Stimulated activated memory B cell treated with anti-CD40 and anti-IgM and Interleukin-4, amounts not matched to agents 10 μg/mL and 1 μg/mL and 100 μg/mL, for 72 hours (primary cell): ENCODE data around the gene SEC23IP.

Source experiments
- ATAC-seq: fragments of 150-1000 bp; cut with Tn5 transposase; 2 replicates; pipeline ENCODE4 v1.10.0; 2021
- H3K27ac Mint-ChIP-seq: one replicate; pipeline ENCODE4 v1.8.0; 2022; ENCODE audit warnings: mild to moderate bottlenecking, mixed read lengths
- H3K27me3 Mint-ChIP-seq: one replicate; pipeline ENCODE4 v1.8.0; 2022; ENCODE audit warnings: mixed read lengths
- H3K36me3 Mint-ChIP-seq: one replicate; pipeline ENCODE4 v1.8.0; 2022; ENCODE audit warnings: mixed read lengths
- H3K4me1 Mint-ChIP-seq: one replicate; pipeline ENCODE4 v1.8.0; 2022; ENCODE audit warnings: mixed read lengths
- H3K4me3 Mint-ChIP-seq: one replicate; pipeline ENCODE4 v1.8.0; 2022; ENCODE audit warnings: mild to moderate bottlenecking, moderate library complexity, mixed read lengths
- H3K9me3 Mint-ChIP-seq: one replicate; pipeline ENCODE4 v1.8.0; 2022; ENCODE audit warnings: mixed read lengths

Gene SEC23IP

GRCh38 chr10:119892188-119893065 lies at the start of gene SEC23IP:
SEC23IP (plus strand) TSS chr10:119892730; CDS start chr10:119892783, 53 bp downstream.
- peak; percentile 100 for ATAC-seq
- H3K36me3 Mint-ChIP-seq, result peaks cover 22% of the 10 kb centered on the region

DNA sequence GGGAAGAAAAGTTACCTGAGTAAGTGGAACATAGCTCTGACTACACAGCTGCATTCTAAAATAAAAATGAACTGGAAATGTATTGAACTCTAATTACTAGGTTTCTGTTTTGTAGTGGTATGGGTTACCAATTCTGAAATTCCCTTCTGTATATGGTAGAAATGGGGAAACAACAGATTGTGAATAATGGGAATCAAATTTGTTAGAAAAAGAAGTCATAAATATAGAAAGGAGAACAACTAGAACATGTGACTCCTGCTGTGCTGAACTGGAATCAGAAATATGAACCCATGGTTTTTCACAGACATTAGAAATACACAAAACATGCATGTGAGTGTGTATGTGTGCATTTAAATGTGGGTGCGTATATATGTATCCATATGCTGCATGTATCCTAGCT lies 46.9 kb upstream of the SEC23IP start:
- ATAC-seq, result no peak
- Mint-ChIP-seq H3K27ac (no peak overlapping the region), H3K4me3 (no peak overlapping the region), H3K27me3 (no peaks in the 10 kb centered on the region), H3K4me1 (no peaks in the 10 kb centered on the region), H3K9me3 (no peaks in the 10 kb centered on the region), H3K36me3 (peaks cover 65% of the 10 kb centered on the region)

More at GRCh38 chr10:119892188-119893065, at the start of gene SEC23IP:
- H3K4me3 Mint-ChIP-seq, result peak within 1 kb of the TSS; percentile 98
- no peaks in the 10 kb centered on the region for H3K27me3 Mint-ChIP-seq
- peak within 1 kb of the TSS; percentile 92 for H3K27ac Mint-ChIP-seq
- peaks cover 52% of the 10 kb centered on the region for H3K4me1 Mint-ChIP-seq
- H3K9me3 Mint-ChIP-seq, result no peaks in the 10 kb centered on the region

- no peaks in the 10 kb centered on the region for H3K4me1 Mint-ChIP-seq
- no peak for ATAC-seq
- H3K4me3 Mint-ChIP-seq, result no peak overlapping the region
- peaks cover 53% of the 10 kb centered on the region for H3K36me3 Mint-ChIP-seq
- no peak overlapping the region for H3K27ac Mint-ChIP-seq
- no peaks in the 10 kb centered on the region for H3K9me3 Mint-ChIP-seq
- no peaks in the 10 kb centered on the region for H3K27me3 Mint-ChIP-seq
Observed at GRCh38 chr10:119849031-119849789, 43.3 kb upstream of the SEC23IP start.

- Mint-ChIP-seq H3K27ac (no peak overlapping the region), H3K9me3 (no peaks in the 10 kb centered on the region), H3K36me3 (peaks cover 51% of the 10 kb centered on the region), H3K27me3 (no peaks in the 10 kb centered on the region), H3K4me3 (no peak overlapping the region), H3K4me1 (no peaks in the 10 kb centered on the region)
- no peak for ATAC-seq
Observed at GRCh38 chr10:119849944-119850343, 42.6 kb upstream of the SEC23IP start.

DNA sequence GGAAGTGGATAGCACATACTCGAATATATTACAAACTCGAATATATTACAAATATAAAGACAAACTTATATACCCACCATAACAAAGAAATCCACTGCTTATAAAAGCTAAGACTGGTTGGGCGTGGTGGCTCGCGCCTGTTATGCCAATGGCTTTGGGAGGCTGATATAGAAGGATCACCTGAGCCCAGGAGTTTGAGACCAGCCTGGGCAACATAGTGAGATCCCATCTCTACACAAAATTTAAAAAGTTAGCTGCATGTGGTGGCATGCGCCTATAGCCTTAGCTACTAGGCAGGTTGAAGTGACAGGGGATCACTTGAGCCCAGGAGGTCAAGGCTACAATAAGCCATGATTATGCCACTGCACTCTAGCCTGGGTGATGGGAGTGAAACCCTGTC lies 40.3 kb upstream of the SEC23IP start:
- no peak overlapping the region for H3K4me3 Mint-ChIP-seq
- no peak for ATAC-seq
- H3K9me3 Mint-ChIP-seq, result no peaks in the 10 kb centered on the region
- no peaks in the 10 kb centered on the region for H3K4me1 Mint-ChIP-seq
- H3K36me3 Mint-ChIP-seq, result peaks cover 50% of the 10 kb centered on the region
- no peak overlapping the region for H3K27ac Mint-ChIP-seq
- no peaks in the 10 kb centered on the region for H3K27me3 Mint-ChIP-seq

GRCh38 chr10:119852822-119853221 lies 39.7 kb upstream of the SEC23IP start:
- Mint-ChIP-seq H3K4me3 (no peak overlapping the region), H3K4me1 (no peaks in the 10 kb centered on the region), H3K27me3 (no peaks in the 10 kb centered on the region), H3K9me3 (no peaks in the 10 kb centered on the region), H3K36me3 (peaks cover 48% of the 10 kb centered on the region), H3K27ac (no peak overlapping the region)
- no peak for ATAC-seq

DNA sequence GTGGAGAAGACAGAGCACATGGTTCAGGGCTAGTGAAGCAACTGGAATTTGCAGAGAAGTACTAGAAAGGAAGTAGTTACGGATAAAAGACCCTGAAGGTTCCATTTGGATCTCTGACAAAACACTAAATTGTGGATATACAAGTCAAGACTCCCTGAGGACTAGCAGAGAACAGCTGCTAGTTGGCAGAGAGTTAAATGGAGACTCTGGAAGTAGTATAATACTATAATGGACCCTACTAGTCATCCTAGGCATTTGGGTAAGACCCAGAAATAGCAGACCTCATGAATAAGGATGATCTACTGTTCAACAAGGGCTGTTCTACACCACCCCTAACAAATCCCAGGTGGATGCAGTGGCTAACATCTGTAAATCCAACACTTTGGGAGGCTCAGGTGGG lies 39.0 kb upstream of the SEC23IP start:
- no peak overlapping the region for H3K27ac Mint-ChIP-seq
- H3K27me3 Mint-ChIP-seq, result no peaks in the 10 kb centered on the region
- H3K4me1 Mint-ChIP-seq, result no peaks in the 10 kb centered on the region
- no peak for ATAC-seq
- peaks cover 46% of the 10 kb centered on the region for H3K36me3 Mint-ChIP-seq
- no peaks in the 10 kb centered on the region for H3K9me3 Mint-ChIP-seq
- H3K4me3 Mint-ChIP-seq, result no peak overlapping the region

GRCh38 chr10:119858063-119858462 lies 34.5 kb upstream of the SEC23IP start:
- Mint-ChIP-seq H3K27ac (no peak overlapping the region), H3K27me3 (no peaks in the 10 kb centered on the region), H3K36me3 (peaks cover 26% of the 10 kb centered on the region), H3K4me3 (no peak overlapping the region), H3K9me3 (no peaks in the 10 kb centered on the region), H3K4me1 (peaks cover 29% of the 10 kb centered on the region)
- ATAC-seq, result no peak

- no peaks in the 10 kb centered on the region for H3K27me3 Mint-ChIP-seq
- peaks cover 33% of the 10 kb centered on the region for H3K36me3 Mint-ChIP-seq
- peaks cover 35% of the 10 kb centered on the region for H3K4me1 Mint-ChIP-seq
- H3K9me3 Mint-ChIP-seq, result peaks cover 3% of the 10 kb centered on the region
- no peak overlapping the region for H3K4me3 Mint-ChIP-seq
- no peak for ATAC-seq
- peak overlapping the region; percentile 31 for H3K27ac Mint-ChIP-seq
Observed at GRCh38 chr10:119859420-119860258, 32.9 kb upstream of the SEC23IP start.

- peak overlapping the region; percentile 19 for H3K27ac Mint-ChIP-seq
- peaks cover 4% of the 10 kb centered on the region for H3K9me3 Mint-ChIP-seq
- ATAC-seq, result no peak
- H3K4me3 Mint-ChIP-seq, result no peak overlapping the region
- no peaks in the 10 kb centered on the region for H3K27me3 Mint-ChIP-seq
- H3K4me1 Mint-ChIP-seq, result peaks cover 40% of the 10 kb centered on the region
- H3K36me3 Mint-ChIP-seq, result peaks cover 28% of the 10 kb centered on the region
Observed at GRCh38 chr10:119860866-119861607, 31.5 kb upstream of the SEC23IP start.

DNA sequence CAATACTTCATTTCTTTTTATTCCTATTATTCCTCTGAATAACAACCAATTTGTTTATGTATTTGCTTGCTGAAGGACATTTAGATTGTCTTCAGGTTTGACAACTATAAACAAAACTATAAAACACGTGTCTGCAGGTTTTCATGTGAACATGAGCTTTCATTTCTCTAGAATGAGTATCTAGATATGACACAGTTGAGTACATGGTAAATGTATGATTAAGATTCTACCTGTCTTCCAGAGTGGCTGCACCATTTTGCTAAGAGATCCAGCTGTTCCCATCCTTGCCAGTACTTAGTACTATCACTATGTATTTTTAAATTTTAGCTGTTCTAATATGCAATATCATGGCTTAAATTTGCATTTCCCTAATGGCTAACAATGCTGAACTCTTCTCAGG lies 30.0 kb upstream of the SEC23IP start:
- H3K4me1 Mint-ChIP-seq, result peaks cover 53% of the 10 kb centered on the region
- peaks cover 4% of the 10 kb centered on the region for H3K9me3 Mint-ChIP-seq
- peaks cover 27% of the 10 kb centered on the region for H3K36me3 Mint-ChIP-seq
- no peaks in the 10 kb centered on the region for H3K27me3 Mint-ChIP-seq
- no peak overlapping the region for H3K4me3 Mint-ChIP-seq
- ATAC-seq, result no peak
- H3K27ac Mint-ChIP-seq, result no peak overlapping the region

- no peak for ATAC-seq
- H3K4me1 Mint-ChIP-seq, result peaks cover 59% of the 10 kb centered on the region
- no peak overlapping the region for H3K27ac Mint-ChIP-seq
- no peak overlapping the region for H3K4me3 Mint-ChIP-seq
- H3K36me3 Mint-ChIP-seq, result peaks cover 26% of the 10 kb centered on the region
- H3K27me3 Mint-ChIP-seq, result no peaks in the 10 kb centered on the region
- peaks cover 4% of the 10 kb centered on the region for H3K9me3 Mint-ChIP-seq
Observed at GRCh38 chr10:119863951-119864565, 28.5 kb upstream of the SEC23IP start.

GRCh38 chr10:119865699-119866240 lies 26.8 kb upstream of the SEC23IP start:
- H3K36me3 Mint-ChIP-seq, result peaks cover 22% of the 10 kb centered on the region

GRCh38 chr10:119867317-119867716 lies 25.2 kb upstream of the SEC23IP start:
- peaks cover 4% of the 10 kb centered on the region for H3K9me3 Mint-ChIP-seq
- no peak for ATAC-seq
- H3K4me1 Mint-ChIP-seq, result peaks cover 49% of the 10 kb centered on the region
- no peak overlapping the region for H3K4me3 Mint-ChIP-seq
- H3K36me3 Mint-ChIP-seq, result peaks cover 22% of the 10 kb centered on the region
- H3K27ac Mint-ChIP-seq, result no peak overlapping the region
- no peaks in the 10 kb centered on the region for H3K27me3 Mint-ChIP-seq

More at GRCh38 chr10:119865699-119866240, 26.8 kb upstream of the SEC23IP start:
- Mint-ChIP-seq H3K27ac (no peak overlapping the region), H3K27me3 (no peaks in the 10 kb centered on the region), H3K9me3 (peaks cover 4% of the 10 kb centered on the region), H3K4me1 (peaks cover 55% of the 10 kb centered on the region), H3K4me3 (no peak overlapping the region)
- no peak for ATAC-seq
